ENCODE measurements around the gene HIF3A.

DNA sequence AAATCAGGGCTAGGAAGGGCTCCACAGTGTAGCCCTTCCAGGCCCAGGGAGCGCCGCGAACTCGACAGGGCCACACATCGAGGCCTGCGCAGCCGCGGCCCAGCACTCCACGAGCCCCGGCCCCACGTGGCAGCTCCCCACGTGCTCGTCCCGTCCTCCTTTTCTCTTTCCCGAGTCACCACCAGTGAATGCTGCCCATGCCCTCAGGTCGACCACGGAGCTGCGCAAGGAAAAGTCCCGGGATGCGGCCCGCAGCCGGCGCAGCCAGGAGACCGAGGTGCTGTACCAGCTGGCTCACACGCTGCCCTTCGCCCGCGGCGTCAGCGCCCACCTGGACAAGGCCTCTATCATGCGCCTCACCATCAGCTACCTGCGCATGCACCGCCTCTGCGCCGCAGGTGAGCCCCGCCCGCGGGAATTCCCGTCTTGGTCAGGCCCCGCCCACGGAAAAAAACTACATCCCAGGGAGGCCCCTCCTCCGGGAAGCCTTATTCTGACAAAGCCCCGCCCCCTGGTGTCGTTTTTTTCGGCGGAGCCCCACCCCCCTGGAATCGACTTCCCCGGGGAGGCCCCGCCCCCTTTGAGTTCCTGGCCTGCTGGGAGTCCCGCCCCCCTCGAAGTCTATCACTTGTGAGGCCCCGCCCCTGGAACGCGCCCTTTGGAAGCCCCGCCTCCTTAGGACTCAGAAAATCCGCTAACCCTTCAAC lies 7.0 kb downstream of the HIF3A start:
- TF ChIP-seq CEBPB (tag; IDR thresholded peaks at IDR 0.05) = no peak
- no peak for TF ChIP-seq SMAD2 (IDR thresholded peaks at IDR 0.05; ENCODE audit: low read depth, low read length)
- no peak for TF ChIP-seq ZNF79 (CRISPR knock-in tag; IDR thresholded peaks at IDR 0.05; ENCODE audit: low read depth)
- TF ChIP-seq, protein P1, sequence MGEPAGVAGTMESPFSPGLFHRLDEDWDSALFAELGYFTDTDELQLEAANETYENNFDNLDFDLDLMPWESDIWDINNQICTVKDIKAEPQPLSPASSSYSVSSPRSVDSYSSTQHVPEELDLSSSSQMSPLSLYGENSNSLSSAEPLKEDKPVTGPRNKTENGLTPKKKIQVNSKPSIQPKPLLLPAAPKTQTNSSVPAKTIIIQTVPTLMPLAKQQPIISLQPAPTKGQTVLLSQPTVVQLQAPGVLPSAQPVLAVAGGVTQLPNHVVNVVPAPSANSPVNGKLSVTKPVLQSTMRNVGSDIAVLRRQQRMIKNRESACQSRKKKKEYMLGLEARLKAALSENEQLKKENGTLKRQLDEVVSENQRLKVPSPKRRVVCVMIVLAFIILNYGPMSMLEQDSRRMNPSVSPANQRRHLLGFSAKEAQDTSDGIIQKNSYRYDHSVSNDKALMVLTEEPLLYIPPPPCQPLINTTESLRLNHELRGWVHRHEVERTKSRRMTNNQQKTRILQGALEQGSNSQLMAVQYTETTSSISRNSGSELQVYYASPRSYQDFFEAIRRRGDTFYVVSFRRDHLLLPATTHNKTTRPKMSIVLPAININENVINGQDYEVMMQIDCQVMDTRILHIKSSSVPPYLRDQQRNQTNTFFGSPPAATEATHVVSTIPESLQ (CRISPR knock-in tag; IDR thresholded peaks at IDR 0.05) = no peak
- no peak for TF ChIP-seq PTBP1 (IDR thresholded peaks at IDR 0.05; ENCODE audit: low read depth, low read length)
- TF ChIP-seq, protein P2, sequence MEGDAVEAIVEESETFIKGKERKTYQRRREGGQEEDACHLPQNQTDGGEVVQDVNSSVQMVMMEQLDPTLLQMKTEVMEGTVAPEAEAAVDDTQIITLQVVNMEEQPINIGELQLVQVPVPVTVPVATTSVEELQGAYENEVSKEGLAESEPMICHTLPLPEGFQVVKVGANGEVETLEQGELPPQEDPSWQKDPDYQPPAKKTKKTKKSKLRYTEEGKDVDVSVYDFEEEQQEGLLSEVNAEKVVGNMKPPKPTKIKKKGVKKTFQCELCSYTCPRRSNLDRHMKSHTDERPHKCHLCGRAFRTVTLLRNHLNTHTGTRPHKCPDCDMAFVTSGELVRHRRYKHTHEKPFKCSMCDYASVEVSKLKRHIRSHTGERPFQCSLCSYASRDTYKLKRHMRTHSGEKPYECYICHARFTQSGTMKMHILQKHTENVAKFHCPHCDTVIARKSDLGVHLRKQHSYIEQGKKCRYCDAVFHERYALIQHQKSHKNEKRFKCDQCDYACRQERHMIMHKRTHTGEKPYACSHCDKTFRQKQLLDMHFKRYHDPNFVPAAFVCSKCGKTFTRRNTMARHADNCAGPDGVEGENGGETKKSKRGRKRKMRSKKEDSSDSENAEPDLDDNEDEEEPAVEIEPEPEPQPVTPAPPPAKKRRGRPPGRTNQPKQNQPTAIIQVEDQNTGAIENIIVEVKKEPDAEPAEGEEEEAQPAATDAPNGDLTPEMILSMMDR (IDR thresholded peaks at IDR 0.05 in 2 of 3, conservative IDR thresholded peaks at IDR 0.05 in 1 of 3; ENCODE audit: insufficient read depth in 2 of 3, low read depth in 1 of 3, low read length in 3 of 3) = no peak
- TF ChIP-seq ZBTB11 (CRISPR knock-in tag; IDR thresholded peaks at IDR 0.05) = no peak
- no peak for TF ChIP-seq TSHZ1 (CRISPR knock-in tag; IDR thresholded peaks at IDR 0.05)
- TF ChIP-seq KDM1A (IDR thresholded peaks at IDR 0.05) = no peak
